Kidney glomerular epithelial cell (primary cell): ENCODE results near the gene MTG2.

ENCODE experiments used
- DNase-seq: peaks from one replicate; lab custom pipeline; 2025; lab: John Stamatoyannopoulos, UW

The MTG2 gene, protein sequence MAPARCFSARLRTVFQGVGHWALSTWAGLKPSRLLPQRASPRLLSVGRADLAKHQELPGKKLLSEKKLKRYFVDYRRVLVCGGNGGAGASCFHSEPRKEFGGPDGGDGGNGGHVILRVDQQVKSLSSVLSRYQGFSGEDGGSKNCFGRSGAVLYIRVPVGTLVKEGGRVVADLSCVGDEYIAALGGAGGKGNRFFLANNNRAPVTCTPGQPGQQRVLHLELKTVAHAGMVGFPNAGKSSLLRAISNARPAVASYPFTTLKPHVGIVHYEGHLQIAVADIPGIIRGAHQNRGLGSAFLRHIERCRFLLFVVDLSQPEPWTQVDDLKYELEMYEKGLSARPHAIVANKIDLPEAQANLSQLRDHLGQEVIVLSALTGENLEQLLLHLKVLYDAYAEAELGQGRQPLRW

DNA sequence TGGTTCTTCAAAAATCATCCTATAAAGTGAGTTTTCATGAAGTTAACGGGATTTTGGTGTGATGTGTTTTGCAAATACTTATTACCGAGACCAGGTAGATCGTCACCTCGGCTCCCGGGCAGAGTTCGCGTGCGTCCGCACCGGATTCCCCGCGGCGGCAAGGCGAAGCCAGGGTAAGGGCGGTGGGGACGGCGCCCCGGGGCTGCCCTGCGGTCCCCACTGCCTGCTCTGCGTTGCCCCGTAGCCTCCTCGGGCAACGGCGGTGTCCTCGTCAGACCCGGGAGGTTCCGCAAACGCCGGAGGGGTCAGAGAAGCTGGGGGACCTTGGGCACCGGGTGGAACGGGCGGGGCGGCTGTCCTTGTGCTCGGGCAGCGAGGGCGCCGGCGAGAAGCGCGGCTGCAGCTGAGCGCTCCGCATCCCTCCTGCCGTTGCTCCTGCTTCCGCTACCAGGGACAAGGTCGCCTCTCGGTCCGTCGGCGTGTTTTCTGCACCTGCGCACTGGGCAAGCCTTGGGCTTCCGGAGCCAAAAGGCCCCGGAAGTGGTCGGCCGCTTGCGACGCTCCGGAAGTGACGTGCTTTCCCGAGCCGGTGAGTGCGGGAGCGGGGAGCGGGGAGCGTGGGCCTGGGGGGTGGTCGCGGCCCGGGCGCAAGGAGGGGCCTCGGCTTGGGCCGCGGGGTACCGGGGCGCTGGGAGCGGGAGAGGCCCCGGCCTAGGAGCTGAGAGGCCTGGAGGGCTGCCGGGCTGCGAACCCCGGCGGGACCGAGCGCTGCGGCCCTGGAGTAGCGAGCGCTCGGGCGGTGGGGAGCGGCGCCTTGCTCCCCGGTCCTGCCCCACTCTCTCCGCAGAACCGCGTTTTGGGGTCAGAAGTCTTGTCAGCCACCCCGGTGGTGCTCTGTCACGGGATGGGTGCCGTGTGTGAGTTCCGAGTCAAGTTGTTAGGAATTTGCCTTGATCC is at the start of gene MTG2:
Gene MTG2 (plus strand): TSS at position 560 of the 957 bp plus-strand sequence. CDS start 10,393 bp downstream, outside the sequence.
- DNase-seq, result peak; percentile 91

- DNase-seq, result no peak
These were observed 49.6 kb upstream of the MTG2 start for GRCh38 chr20:62133051-62133845.

GRCh38 chr20:62133864-62134263 is 49.0 kb upstream of the MTG2 start:
- no peak for DNase-seq

- DNase-seq, result no peak
These were observed 48.0 kb upstream of the MTG2 start for GRCh38 chr20:62134735-62135231.

DNA sequence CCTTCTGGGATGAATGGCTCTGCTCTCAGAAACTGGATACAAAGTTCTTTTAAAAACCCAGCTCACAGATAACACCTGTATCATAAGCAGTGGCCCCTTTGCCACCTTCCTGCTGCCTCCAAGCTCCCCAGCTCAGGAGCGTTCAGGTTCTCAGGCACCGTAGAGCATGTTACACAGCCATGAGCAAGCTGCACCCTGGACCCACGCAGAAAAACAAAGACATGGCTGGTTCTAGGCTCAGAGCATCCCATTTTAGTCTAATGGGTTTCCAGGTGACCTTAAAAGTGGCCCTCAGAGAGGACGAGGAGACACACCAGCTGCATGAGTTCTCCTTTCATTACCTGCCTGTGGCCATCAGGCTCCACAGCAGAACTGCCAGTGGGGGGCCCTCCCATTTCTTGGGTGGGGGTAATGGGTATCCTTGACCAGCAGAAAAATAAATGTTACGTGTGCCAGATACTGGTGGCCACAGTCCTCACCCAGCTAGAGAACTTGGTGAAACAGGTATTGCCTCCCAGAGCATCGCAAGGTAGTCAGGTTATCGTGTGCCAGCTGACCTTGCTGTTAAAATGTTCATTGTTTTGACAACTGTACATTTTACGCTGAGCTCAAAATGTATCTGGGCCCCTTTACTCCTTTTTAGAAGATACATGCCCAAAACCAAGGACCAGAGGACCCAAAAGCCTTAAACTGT is 47.1 kb upstream of the MTG2 start:
- no peak for DNase-seq

- DNase-seq, result peak; percentile 45
These were observed 46.3 kb upstream of the MTG2 start for GRCh38 chr20:62136283-62137091.

- DNase-seq, result no peak
These were observed 45.8 kb upstream of the MTG2 start for GRCh38 chr20:62137092-62137384.

GRCh38 chr20:62137478-62138203 is 45.2 kb upstream of the MTG2 start:
- DNase-seq, result no peak

- DNase-seq, result no peak
These were observed 44.7 kb upstream of the MTG2 start for GRCh38 chr20:62138204-62138543.

DNA sequence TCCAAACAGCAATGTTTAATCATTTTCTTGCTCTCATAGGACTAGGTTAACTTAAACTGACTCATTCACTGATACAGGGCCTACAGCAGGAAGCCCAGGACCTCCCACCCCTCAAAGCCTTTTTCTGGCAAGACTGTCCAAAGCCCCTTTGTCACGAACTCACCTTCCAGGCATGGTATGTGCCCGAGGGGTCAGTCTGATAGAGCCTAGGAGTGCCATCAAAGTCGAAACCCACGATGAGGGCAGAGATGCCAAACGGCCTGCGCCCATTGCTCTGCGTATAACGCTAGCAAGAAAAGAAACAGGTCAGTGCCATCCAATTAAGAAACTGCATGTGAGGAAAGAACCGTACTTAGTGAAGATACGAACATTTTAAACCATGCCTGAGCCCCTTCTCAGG is 43.9 kb upstream of the MTG2 start:
- DNase-seq, result no peak

DNA sequence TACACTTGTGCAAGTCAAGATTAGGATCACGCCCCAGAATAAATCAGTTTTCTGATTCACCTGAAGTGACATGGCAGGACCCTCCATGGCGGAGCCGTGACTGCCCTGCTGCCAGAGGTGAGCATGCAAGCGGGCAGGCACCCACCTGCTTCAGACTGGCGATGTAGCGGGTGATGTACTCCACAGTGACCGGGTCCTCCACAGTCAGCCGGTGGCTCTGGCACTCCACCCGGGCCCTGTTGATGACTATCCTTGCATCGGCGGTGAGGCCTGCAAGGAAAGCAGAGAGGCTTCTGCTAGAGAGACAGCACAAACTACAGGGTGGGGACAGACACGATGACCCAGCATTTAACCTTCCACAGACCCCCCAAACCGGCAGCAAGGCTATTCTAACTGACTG is 43.2 kb upstream of the MTG2 start:
- DNase-seq, result no peak

- DNase-seq, result no peak
These were observed 41.8 kb upstream of the MTG2 start for GRCh38 chr20:62141043-62141396.

DNA sequence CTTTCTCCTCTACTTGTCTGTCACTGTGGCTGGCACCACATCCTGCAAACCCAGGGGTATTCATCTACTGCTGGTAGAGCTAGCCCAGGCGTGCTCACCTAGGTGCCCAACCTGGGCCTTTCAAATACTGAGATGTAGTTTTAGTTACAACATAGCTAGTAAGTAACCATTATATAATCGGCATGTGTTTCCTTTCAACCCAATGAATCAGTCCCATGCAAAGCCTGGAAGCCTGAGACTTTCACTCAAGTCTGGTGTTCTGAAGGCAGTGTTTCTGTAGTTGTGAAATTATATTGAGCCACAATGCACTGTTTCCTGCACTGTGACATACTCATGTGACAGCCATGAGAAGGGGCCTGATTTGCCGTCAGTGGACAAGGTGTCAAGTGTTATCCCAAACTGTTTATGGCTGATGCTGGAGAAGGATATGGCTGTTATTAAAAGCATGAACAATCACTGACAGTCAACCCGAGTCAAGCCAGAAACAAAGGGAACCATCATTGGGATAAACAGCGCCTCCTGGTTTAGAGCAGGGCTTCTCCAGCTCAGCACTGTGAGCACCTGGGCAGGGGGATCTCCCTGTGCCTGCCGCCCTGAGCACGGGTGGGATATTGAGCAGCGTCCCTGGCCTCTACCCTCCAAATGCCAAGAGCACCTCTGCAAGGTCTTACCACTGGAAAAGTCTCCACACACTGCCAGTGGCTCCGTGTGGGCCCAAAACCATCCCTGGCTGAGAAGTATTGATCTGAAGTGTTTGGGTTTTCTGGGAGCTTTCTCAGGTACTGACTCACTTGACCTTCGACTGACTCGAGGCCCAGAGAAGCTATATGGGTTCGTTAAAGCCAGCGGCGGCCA is 41.2 kb upstream of the MTG2 start:
- peak; percentile 10 for DNase-seq

DNA sequence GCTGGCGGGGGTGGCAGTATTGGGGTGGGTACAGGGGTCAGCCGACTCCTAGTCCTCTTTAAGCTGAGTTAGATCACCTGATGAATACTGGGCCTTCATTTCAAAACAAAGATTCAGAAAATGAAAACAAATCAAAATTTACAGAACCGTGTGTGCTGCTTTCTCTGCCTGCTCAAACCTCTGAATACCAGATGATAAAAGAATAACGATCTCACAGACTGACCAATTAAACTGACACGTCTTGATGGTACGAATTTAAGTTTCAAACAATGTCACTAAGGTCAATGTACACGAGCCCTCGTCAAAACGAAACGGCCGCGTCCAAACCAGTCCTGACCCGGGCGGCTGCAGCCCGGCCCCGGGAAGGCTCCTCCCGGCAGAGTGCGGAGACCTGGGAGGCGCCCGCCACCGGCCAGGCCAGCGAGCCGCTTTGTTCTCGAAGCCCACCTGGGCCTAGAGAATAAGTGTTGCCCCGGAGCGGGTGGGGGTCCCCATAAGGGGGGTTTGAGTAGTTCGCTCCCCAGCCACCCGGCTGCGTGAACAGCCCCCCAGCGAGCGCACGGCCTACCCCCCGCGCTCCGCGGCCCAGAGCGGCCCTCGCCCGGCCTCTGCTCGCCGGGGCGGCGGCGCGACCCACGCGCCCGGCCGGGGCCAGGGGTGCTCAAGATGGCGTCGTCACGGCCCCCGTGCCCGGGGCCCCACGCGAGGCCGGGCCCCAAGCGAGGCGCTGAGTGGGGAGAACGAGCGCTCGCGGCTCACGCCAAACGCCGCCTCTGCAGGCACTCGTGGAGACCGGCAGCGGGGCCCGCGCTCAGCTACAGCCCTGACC is 40.4 kb upstream of the MTG2 start:
- no peak for DNase-seq

DNA sequence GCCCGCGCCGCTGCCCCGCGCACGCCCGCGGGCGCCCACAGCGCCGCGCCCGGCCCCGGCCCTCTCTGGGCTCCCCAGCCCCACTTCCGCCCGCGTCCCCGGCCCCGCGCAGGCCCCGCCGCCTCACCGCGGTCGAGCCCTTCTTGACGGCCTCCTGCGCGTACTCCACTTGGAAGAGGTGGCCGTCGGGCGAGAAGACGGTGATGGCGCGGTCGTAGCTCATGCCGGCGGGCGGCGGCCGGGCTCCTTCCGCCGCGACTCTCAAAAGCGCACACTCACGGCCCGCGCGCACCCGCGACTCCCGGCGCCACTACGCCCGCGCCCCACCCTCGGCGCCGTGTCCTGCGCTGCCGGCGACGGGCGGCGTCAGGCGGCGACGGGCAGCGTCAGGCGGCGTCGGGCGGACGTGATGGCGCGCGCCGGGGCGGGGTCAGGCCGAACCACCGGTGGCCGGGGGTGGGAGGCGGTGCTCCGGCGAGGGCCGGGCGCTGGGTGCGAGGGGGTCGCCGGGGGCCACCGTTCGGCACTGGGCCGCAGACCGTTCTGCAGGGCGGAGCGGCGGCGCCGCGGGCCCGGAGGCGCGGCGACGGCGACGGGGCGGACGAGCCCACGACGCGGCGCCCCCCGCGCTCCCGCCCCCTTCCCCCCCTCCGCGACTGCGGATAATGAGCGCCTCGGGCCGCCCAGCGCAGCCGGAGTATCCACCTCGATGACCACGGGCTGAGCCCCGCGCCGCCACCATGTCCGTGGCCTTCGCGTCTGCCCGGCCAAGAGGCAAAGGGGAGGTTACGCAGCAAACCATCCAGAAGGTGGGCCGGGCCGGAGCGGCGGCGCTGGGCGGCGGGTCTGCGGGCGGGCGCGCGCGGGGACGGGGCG is 39.5 kb upstream of the MTG2 start, which contains the start of the genes PSMA7 and SS18L1:
Gene PSMA7 (minus strand): TSS at position 314 of the 876 bp plus-strand sequence. CDS start 91 bp downstream, at position 223.
Gene SS18L1 (plus strand): TSS at position 689 of the 876 bp plus-strand sequence. CDS start 52 bp downstream, at position 741.
- DNase-seq, result peak; percentile 85

DNA sequence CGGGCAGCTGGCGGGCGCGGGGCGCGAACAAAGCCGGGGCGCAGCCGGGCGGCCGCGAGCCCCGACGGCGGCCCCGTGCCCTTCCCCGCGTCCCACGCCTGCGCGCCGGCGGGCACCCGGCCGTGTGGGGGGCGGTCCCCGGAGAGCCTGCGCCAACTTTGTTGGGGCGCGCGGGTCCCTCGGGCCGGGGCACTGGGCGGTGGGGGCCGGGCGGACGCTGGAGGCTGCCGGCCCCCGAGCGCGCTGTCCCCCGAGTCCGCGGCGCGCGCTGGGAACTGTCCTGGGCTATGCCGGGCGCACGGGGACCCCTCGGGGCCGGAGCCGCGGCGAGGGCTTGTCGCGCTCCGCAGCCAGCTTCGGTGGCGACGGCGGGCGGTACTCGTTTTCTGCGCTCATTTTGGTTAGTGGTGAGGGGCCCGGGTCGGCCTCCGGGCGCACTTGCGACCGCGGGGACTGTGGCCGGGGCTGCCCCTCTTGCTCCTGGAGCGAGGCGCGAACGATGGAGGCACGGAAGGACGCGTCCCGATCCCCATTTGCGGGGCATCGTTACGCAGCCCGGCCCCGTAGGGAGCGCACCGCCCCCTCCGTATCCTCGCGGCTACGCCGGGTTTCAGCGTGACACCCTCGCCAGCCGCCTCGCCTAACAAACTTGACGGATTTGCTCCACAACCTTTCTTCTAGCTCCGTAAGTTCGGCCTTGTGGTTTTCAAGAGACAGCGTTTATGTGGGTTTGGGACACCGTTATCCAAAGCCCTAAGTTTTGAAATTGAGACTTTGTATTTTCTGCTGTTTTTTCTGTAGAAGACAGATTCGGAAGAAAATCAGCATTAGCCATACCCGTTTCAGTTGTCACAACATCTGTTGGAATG is 38.6 kb upstream of the MTG2 start:
- no peak for DNase-seq
